Activated CD8-positive, alpha-beta memory T cell treated with anti-CD3 and anti-CD28 coated beads, Interleukin-2, amount 50 U/mL, for 24 hours (primary cell): ENCODE results near the gene MT1G.
"Not testable (repeated sequence)": the region's sequence is repeated elsewhere in the genome, so short reads cannot be mapped to it uniquely, and the experiment has no call there.

Source experiments
- DNase-seq: peaks from one replicate; pipeline ENCODE4 v3.0.0-alpha.2; 2020; ENCODE audit errors: extremely low read depth

The MT1G gene

DNA sequence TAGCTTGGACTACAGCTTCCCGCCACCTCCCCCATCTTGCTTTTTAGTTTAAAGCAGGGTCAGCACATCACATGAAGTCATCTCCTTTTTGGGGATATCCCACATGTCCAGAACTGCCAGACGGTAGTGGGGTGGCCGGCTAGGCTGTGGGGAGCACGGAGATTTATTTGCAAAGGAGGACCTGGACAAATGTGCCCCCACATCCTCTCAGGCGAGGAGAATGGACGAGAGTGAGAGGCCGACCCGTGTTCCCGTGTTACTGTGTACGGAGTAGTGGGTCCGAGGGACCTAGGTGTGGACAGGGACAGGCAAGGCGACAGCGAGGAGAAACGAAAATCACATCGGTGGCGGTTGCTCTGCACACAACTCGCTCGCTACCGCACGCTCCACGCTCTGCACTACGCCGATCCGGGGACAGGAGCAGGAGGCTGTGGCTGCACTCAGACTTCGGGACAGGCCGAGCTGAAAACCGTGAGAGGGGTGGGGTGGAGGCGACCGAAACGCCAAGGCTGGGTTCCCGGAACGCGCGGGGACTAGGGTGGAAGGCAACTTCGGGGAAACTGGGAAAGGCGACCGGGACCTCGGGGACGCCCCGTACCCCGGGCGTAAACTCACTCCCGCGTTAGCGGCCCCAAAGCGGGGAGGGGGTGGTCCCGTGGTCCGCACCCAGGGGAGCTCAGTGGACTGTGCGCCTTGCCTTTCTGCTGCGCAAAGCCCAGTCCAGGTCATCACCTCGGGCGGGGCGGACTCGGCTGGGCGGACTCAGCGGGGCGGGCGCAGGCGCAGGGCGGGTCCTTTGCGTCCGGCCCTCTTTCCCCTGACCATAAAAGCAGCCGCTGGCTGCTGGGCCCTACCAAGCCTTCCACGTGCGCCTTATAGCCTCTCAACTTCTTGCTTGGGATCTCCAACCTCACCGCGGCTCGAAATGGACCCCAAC is 29.8 kb downstream of the MT1G start, which contains the start of gene MT1A:
Gene MT1A (plus strand): TSS at position 853 of the 937 bp plus-strand sequence. CDS start 73 bp downstream, at position 926.
- no peak for DNase-seq

DNA sequence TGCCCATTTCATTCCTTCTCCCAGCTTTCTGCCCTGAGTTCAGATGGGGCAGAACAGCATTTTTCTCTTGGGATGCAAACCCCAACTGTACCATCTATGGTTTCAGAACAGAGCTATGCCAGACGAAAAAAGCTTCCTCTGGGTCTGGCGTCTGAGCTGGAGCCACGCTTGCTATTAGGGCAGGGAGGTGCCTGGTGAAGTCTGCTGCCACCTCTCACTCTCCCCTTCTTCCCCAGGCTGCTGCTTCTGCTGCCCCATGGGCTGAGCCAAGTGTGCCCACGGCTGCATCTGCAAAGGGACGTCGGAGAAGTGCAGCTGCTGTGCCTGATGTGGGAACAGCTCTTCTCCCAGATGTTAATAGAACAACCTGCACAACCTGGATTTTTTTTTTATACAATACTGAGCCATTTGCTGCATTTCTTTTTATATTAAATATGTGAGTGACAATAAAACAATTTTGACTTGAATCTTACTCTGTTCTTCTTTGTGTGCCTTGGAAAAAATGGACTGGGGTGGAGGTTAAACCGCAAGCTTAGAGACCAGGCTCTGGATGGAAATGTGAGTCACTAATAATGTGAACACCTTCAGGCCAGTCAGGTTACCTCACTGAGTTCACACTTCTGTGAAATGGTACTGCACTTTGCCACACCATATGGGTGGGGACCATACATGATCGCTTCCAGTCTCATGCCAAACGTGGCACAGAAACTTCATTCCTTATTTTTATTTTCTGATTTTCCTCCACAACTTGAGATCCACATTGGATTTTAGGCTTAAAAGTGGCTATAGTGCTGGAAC is 31.1 kb downstream of the MT1G start:
- DNase-seq = no peak

DNA sequence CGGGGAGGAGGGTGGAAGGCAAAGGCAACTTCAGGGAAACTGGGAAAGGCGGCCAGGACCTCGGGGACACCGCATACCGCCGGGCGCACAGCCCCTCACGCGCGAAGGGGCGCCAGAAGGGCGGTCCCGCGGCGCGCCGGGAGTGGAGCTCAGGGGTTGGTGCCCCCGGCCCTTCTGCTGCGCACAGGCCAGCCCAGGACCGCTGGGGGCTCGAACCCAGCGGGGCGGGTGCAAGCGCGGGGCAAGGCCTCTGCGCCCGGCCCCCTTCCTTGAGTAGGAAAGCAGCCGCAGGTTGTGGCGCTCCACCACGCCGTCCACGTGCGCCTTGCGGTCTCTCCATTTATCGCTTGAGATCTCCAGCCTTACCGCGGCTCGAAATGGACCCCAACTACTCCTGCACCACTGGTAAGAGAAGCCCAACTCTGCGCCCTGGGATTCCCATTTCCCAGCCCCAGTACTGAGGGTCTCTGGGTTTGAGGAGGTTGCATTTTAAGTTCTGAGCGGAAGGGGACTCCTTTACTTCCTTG is 32.4 kb downstream of the MT1G start:
- no peak for DNase-seq

DNA sequence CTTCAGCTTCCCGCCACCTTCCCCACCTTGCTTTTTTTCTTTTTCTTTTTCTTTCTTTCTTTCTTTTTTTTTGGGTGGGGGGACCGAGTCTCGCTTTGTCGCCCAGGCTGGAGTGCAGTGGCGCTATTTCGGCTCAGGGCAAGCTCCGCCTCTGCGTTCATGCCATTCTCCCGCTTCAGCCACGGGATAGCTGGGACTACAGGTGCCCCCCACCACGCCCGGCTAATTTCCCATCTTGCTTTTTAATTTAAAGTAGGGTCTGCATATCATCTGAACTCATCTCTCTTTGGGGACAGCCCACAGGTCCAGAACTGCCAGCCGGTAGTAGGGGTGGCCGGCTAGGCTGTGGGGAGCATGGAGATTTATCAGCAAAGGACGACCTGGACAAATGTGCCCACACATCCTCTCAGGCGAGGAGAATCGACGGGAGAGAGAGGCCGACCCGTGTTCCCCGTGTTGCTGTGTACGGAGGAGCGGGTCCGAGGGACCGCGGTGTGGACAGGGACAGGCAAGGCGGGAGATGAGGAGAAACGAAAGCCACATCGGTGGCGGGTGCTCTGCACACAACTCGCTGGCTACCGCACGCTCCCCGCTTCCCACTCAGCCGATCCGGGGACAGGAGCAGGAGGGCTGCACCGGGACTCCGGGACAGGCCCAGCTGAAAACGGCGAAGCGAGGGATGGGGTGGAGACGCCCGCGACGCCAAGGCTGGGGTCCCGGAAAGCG is 33.0 kb downstream of the MT1G start:
- DNase-seq = no peak

DNA sequence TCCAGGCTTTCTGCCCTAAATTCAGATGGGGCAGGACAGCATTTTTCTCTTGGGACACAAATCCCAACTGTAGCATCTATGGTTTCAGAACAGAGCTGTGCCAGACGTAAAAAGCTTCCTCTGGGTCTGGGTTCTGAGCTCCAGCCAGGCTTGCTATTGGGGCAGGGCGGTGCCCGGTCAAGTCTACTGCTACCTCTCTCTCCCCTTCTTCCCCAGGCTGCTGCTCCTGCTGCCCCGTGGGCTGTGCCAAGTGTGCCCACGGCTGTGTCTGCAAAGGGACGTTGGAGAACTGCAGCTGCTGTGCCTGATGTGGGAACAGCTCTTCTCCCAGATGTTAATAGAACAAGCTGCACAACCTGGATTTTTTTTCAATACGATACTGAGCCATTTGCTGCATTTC is 34.3 kb downstream of the MT1G start:
- DNase-seq = no peak

DNA sequence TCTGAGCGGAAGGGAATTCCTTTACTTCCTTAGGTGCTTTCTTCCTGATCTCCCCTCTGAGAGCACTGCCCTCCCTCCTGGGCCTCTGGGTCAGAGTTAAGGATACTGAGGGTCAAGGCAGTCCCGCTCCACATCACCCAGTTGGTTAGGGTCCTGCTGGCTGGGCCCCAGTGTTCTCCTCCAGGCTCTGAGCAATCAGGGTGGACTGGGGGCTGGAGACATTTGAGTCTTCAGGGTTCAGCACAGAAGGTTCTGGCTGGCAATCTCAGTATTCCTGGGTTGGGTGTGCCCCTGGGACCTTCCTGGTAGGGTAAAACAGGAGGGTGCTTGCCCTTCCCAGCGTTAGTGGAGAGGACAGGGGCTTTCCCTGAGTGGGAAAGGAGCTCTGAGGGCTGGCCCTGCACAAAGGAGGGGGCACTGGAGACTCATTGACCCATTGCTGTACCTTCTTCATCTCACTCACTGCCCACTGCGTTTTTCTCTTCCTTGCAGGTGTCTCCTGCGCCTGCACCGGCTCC is 35.0 kb downstream of the MT1G start:
- no peak for DNase-seq

DNA sequence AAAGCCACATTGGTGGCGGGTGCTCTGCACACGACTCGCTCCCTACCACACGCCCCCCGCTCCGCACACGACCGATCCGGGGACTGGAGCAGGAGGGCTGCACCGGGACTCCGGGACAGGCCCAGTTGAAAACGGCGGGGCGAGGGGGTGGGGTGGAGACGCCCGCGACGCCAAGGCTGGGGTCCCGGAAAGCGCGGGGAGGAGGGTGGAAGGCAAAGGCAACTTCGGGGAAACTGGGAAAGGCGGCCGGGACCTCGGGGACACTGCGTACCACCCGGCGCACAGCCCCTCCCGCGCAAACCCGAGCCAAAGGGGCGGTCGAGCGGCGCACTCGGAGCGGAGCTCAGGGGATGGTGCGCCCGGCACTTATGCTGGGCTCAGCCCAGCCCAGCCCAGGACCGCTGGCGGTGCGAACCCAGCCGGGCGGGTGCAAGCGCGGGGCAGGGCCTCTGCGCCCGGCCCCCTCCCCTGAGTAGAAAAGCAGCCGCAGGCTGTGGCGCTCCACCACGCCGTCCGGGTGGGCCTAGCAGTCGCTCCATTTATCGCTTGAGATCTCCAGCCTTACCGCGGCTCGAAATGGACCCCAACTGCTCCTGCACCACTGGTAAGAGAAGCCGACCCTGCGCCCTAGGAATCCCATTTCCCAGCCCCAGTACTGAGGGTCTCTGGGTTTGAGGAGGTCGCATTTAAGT is 35.6 kb downstream of the MT1G start, which contains the start of gene MT1M:
Gene MT1M (plus strand): TSS at position 504 of the 692 bp plus-strand sequence. CDS start 73 bp downstream, at position 577.
- no peak for DNase-seq

DNA sequence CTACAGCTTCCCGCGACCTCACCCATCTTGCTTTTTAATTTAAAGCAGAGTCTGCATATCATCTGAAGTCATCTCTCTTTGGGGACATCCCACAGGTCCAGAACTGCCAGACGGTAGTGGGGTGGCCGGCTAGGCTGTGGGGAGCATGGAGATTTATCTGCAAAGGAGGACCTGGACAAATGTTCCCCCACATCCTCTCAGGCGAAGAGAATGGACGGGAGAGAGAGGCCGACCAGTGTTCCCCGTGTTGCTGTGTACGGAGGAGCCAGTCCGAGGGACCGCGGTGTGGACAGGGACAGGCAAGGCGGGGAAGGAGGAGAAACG is 36.1 kb downstream of the MT1G start:
- no peak for DNase-seq

DNA sequence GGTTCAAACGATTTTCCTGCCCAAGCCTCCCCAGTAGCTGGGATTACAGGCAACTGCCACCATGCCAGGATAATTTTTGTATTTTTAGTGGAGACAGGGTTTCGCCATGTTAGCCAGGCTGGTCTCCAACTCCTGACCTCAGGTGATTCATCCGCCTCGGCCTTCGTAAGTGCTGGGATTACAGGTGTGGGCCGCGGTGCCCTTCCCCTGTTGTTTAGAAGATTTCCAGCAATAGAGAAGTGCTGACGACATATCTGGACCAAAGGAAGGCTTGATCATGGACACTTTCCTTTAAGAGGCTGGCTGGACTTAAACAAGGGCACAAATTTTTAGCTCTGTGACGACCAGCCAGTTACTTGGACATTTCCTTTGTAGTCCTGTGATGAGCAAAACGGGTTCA is 36.7 kb downstream of the MT1G start:
- DNase-seq = no peak

DNA sequence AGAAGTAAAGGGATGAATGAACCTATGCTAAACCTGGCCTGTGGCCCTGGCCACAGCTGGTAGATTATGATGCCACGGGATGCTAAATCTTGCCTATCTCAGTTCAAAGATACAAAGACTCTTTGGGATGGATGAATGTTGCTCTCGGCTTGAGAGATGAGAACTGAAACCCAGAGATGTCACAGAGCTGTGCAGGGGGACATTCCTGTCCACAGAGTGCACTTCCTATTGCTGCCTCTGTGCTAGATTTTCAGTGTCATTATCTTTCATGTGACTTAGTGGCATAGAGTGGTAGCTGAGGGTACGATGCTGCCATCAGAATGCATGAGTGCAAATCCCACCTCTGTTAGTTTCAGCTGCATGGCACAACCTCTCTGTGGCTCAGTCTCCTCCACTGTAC is 37.7 kb downstream of the MT1G start:
- DNase-seq = no peak

DNA sequence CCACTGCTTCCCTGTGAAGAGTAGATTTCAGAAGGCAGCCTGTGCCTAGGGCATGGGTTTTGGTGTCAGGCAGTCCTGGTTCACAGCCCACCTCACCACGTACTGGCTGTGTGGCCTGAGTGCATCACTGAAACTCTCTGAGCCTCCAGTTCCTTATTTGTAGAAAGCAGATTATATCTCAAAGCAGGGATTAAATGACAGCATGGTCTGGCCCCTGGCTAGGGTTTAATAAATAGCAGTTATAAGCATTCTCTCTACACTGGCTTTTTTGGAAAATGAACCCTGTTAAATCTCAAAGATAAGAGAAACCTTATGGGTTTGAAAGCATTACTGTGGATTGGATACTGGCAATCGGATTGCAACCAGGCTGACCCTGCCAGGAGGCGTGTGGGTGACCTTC is 38.3 kb downstream of the MT1G start:
- no peak for DNase-seq

DNA sequence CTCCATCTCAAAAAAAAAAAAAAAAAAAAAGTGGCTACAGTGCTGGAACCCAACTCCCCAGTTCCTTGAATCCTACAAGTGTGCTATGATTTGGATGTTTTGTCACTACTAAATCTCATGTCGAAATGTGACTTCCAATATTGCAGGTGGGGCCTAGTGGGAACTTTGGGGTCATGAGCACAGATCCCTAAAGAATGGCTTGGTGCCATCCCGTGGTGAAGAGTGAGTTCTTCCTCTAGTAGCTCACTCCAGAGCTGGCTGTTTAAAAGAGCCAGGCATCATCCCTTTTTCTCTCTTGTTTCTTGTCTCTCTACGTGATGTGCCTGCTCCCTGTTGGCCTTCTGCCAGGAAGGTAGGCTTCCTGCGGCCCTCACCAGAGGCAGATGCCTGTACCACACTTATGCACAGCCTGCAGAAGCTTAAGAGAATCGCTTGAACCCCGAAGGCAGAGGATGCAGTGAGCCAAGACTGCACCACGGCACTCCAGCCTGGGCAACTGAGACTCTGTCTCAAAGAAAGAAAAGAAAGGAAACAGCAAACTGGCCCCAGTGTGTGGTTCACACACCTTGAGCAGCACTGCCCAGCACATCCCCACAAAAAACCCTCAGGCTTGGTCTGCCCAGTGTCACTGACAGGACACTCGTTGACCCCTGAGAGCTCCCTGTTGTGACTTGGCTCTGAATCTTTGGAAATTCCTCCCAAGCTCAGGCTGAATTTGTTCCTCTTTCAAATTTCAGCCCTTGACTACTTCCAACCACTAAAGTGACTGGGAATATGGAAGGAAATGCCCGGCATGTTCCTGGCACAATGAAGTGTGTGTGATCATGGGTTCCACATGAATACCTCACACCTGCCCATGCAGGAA is 39.1 kb downstream of the MT1G start:
- DNase-seq = no peak

DNA sequence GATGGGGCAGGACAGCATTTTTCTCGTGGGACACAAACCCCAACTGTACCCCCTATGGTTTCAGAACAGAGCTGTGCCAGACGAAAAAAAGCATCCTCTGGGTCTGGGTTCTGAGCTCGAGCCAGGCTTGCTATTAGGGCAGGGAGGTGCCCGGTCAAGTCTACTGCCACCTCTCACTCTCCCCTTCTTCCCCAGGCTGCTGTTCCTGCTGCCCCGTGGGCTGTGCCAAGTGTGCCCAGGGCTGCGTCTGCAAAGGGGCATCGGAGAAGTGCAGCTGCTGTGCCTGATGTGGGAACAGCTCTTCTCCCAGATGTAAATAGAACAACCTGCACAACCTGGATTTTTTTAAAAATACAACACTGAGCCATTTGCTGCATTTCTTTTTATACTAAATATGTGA is 41.2 kb downstream of the MT1G start:
- DNase-seq = no peak

DNA sequence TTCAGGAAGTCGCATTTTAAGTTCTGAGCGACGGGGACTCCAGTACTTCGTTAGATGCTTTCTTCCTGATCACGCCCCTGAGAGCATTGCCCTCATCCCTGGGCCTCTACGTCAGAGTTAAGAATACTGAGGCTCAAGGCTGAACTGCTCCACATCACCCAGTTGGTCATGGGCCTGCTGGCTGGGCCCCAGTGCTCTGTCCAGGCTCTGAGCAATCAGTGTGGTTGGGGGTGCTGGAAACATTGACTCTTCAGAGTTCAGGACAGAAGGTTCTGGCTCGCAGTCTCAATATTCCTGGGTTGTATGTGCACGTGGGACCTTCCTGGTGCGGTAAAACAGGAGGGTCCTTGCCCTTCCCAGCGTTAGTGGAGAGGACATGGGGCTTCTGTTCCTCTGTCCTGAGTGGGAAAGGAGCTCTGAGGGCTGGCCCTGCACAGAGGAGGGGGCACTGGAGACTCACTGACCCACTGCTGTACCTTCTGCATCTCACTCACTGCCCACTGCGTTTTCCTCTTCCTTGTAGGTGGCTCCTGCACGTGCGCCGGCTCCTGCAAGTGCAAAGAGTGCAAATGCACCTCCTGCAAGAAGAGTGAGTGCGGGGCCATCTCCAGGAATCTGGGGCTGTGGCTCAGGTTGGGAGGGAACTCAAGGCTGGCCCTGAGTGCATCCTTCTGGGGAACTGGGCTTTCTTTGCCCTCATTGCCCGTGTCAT is 41.8 kb downstream of the MT1G start:
- DNase-seq = no peak

DNA sequence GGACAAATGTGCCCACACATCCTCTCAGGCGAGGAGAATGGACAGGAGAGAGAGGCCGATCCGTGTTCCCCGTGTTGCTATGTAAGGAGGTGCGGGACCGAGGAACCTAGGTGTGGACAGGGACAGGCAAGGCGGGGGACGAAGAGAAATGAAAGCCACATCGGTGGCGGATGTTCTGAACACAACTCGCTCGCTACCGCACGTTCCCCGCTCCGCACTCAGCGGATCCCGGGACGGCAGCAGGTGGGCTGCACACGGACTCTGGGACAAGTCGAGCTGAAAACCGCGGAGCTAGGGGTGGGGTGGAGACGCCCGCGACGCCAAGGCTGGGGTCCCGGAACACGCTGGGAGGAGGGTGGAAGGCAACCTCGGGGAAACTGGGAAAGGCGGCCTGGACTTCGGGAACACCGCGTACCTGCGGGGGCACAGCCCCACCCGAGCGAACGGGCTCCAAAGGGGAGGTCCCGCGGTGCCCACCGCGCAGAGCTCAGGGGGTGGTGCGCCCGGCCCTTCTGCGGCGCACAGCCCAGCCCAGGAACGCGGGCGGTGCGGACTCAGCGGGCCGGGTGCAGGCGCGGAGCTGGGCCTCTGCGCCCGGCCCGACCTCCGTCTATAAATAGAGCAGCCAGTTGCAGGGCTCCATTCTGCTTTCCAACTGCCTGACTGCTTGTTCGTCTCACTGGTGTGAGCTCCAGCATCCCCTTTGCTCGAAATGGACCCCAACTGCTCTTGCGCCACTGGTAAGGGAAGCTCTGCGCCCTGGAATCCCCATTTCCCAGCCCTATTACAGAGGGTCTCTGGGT is 42.5 kb downstream of the MT1G start, which contains the start of gene MT1E:
Gene MT1E (plus strand): TSS at position 642 of the 803 bp plus-strand sequence. CDS start 71 bp downstream, at position 713.
- DNase-seq = no peak

DNA sequence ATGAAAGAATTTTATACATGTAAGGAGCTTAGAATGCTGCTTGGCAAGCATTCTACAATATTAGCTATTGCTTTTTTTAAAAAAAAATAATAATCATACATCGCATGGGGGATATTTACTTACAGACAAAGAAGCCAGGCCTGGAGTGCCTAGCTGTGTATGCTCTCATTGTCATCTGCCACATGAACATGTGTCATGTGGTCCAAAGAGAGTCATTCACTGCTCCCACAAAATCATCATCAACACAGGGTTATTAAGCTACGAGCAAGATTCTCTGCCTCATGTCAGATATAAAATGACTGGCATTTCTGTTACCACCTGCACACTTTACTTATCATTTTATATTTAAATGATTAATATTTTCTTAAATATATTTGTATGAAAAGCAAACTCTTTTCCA is 44.2 kb downstream of the MT1G start:
- no peak for DNase-seq

DNA sequence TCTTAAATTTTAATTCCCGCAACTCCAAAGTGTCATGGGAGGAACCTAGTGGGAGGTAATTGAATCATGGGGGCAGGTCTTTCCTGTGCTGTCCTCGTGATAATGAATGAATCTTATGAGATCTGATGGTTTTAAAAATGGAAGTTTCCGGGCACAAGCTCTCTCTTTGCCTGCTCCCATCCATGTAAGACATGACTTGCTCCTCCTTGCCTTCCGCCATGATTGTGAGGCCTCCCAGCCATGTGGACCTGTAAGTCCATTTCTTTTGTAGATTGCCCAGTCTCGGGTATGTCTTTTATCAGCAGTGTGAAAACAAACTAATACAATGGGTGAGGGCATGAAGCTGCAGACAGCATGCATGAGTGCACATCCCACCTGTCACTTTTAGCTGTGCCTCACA is 44.7 kb downstream of the MT1G start:
- not testable (repeated sequence) for DNase-seq

DNA sequence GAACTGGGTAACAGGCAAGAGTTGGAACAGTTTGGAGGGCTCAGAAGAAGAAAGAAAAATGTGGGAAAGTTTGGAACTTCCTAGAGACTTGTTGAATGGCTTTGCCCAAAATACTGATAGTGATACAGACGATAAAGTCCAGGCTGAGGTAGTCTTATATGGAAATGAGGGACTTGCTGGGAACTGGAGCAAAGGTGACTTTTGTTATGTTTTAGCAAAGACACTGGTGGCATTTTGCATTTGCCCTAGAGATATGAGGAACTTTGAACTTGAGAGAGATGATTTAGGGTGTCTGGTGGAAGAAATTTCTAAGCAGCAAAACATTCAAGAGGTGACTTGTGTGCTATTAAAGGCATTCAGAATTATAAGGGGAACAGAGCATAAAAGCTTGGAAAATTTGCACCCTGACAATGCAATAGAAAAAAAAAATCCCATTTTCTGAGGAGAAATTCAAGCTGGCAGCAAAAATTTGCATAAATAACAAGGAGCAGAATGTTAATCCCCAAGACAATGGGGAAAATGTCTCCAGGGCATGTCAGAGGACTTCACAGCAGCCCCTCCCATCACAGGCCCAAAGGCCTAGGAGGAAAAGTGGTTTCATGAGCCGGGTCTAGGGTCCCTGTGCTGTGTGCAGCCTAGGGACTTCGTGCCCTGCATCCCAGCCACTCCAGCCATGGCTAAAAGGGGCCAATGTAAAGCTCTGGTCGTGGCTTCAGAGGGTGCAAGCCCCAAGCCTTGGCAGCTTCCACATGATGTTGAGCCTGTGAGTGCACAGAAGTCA is 46.0 kb downstream of the MT1G start:
- not testable (repeated sequence) for DNase-seq
